T-helper 2 cell treated with Interferon-gamma antibody and Interleukin-4, amounts not matched to agents 100 ng/mL and 5 ng/mL, for 36 hours (primary cell): Measurements from ENCODE around the gene MYL6. TPM values are rescaled to one million over a fixed set of nuclear protein-coding genes. Genes with fewer than 3 reads are reported as not detected.
"Not testable (repeated sequence)": the region's sequence is repeated elsewhere in the genome, so short reads cannot be mapped to it uniquely, and the experiment has no call there.

Experiments used
- intact Hi-C: fragments of 100-400 bp; cut with micrococcal nuclease; formaldehyde crosslinking; loops from one replicate; pipeline ENCODE4 v1.15.1; 2023
- total RNA-seq: library from RNA; stranded (reverse); gene quantifications from 2 replicates; pipeline ENCODE4 v1.2.3, GENCODE V29; 2022

Gene MYL6
- total RNA-seq, 1 donor from 2014 or later = 1,617 TPM

- intact Hi-C loops = loop anchor here (1.0 to 10.0 kb wide), 2 partner anchors 31 to 143 kb away; partner anchors contain the start of gene RPS26
Observed at GRCh38 chr12:56188131-56188777, 30.1 kb downstream of the MYL6 start.

DNA sequence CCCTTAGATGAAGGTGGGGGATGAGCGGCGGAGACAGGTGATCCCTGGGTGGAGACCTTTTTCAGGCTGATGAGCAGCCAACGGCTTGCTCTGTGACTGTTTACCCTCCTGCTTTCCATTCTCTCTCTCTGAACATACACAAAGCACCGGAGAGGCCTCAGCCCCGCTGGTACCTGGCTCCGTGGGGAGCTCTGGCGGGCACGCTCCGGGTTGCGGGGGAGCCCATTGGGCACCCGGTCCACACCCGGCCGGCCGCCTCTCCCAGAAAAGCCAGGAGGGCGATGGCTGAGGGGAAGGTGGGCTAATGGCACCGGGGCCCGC, 30.6 kb downstream of the MYL6 start:
- intact Hi-C loops = loop anchor here (1.0 to 10.0 kb wide), 4 partner anchors 31 to 144 kb away; partner anchors contain the start of genes RPS26 and ZC3H10

GRCh38 chr12:56189099-56189917, 31.1 kb downstream of the MYL6 start, which contains the start of gene SMARCC2:
TSS of gene SMARCC2 (minus strand) at chr12:56189483. CDS start at chr12:56189461, 22 bp downstream.
- intact Hi-C loops = loop anchor here (1.0 to 10.0 kb wide), 3 partner anchors 63 to 145 kb away; partner anchors contain the start of genes RPS26 and ZC3H10

DNA sequence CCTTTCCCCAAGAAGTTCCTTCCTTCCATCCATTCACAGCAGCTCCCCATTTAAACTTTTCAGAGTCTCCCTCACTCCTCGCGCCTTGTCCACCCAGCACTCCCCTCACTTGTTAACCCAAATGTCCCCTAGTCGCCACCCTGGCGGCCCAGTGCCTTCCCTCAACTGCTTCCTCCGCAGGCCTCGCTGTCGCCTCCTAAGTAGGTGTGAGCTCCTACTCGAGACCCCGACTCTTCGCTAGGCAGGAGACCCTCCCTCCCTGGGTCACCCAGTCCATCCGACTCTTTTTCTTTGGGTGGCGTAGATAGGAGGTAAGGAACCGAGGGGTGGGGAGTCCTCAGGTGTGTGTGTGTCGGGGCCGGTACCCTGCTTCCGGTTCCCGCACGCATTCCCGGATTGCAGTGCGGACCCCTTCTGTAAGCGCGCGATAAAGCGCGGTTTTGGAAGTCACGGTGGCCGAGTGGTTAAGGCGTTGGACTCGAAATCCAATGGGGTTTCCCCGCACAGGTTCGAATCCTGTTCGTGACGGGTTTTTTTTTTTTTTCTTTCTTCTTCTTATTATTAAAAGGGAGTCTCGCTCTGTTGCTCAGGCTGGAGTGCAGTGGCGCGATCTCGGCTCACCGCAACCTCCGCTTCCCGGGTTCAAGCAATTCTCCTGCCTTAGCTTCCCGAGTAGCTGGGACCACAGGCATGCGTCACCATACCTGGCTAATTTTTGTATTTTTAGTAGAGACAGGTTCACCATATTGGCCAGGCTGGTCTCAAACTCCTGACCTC, 31.9 kb downstream of the MYL6 start:
- intact Hi-C loops = loop anchor here (1.0 to 10.0 kb wide), 3 partner anchors 64 to 145 kb away; partner anchors contain the start of genes RPS26 and ZC3H10

GRCh38 chr12:56190695-56191155, 32.6 kb downstream of the MYL6 start:
- intact Hi-C loops = no loop called here

DNA sequence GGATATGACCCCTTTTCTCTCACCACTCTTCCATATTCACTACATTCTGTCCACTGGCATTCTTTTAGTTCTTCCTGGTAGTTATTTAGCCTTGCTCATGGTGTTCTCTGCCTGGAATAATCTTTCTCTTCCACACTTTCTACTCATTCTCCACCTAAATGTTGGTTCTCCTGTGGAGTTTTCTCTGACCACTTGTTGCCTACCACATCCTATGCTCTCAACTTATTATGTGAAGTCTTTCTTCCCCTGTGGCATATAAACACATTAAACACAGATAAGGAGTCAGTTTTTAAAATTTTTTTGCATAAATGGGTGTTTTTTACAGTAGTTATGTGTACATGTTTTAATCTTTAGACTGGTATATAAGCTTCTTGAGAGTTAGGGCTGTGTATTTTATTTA, 34.4 kb downstream of the MYL6 start:
- intact Hi-C loops = loop anchor here (2.0 kb wide), 2 partner anchors 28 to 74 kb away; partner anchors contain the start of genes COQ10A and RNF41

- intact Hi-C loops = loop anchor here (1.0 to 2.0 kb wide), 5 partner anchors 28 to 271 kb away; partner anchors contain the start of genes ANKRD52, COQ10A, NABP2 and RNF41
Observed at GRCh38 chr12:56193025-56193578, 34.9 kb downstream of the MYL6 start.

GRCh38 chr12:56196818-56197550, 38.8 kb downstream of the MYL6 start:
- intact Hi-C loops = not testable (repeated sequence)

DNA sequence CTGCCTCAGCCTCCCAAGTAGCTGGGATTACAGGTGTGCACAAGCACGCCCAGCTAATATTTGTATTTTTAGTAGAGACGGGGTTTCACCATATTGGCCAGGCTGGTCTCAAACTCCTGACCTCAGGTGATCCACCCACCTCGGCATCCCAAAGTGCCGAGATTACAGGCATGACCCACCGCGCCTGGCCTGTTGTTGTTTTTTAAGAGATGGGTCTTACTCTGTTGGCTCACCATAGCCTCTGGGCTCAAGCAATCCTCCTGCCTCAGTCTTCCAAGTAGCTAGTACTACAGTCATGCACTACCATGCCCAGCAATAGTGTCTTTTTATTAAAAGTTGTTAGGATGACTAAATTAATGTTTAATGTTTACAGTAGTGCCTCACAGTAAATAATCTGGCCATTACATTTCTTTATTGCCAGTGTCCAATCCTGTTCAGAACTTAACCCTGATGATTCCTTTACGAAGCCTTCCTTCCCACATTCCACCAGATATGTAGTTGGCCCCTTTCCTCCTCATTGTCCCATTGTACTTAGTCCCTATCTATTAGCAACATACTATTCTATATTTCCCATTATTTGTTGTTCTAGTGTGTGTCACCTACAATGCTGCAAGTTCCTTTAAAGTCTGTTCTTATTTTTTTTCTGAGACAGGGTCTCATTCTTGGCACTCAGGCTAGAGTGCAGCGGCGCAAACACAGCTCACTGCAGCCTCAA, 39.9 kb downstream of the MYL6 start:
- intact Hi-C loops = no loop called here

DNA sequence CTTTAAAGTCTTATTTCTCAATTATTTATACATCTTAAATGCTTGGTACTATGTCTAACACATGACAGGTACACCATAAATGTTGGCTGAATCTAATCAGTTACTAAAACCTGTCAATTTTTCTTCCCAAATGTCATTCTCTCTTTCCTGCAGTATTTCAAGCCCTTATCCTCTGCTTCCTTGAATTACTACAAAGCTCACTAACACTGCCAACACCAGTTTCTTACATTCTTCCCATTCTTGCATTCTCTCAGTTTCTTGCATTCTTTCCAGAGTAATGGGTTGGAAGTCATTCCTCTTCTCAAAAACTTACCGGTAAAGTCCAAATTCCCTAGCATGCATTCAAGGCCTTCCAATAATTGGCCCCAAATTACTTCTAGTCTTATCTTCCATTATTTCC, 40.7 kb downstream of the MYL6 start:
- intact Hi-C loops = no loop called here

DNA sequence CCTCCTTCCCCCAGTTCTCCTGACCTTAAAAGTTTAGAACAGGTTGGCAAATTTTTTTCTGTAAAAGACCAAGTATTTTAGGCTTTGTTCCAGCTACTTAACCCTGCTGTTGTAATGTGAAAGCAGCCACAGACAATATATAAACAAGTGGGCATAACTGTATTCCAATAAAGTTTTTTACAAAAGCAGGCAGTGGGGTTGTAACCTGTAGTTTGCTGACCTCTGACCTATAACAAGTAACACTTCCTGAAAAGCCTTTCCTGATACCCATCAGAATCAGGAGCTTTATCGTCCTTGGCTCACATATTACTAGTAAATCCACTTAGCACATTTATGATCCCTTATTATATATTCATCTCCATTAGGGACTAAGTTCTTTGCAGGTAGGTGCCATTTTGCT, 44.2 kb downstream of the MYL6 start:
- intact Hi-C loops = no loop called here

DNA sequence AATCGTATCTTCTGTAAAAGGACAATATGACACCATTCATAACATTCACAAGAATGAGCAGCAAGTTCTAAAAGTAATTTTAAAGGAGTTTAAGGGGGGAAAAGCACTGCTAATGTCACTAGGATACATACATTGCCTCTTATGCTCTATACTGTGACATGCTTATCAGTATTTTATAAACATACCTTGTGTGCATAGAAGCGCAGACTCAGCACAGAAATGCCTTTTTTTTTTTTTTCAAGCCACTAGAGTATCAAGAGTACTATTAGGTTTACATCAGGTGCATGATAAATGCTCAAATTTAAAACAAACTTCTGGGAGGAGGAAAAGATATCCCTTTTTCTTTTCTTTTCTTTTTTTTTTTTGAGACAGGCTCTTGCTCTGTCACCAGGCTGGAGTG, 44.7 kb downstream of the MYL6 start:
- intact Hi-C loops = no loop called here

GRCh38 chr12:56204275-56204674, 46.1 kb downstream of the MYL6 start:
- intact Hi-C loops = no loop called here

- intact Hi-C loops = loop anchor here (5.0 kb wide), 1 partner anchor 257 kb away; no protein-coding TSS in a partner anchor
Observed at GRCh38 chr12:56205445-56205844, 47.3 kb downstream of the MYL6 start.

DNA sequence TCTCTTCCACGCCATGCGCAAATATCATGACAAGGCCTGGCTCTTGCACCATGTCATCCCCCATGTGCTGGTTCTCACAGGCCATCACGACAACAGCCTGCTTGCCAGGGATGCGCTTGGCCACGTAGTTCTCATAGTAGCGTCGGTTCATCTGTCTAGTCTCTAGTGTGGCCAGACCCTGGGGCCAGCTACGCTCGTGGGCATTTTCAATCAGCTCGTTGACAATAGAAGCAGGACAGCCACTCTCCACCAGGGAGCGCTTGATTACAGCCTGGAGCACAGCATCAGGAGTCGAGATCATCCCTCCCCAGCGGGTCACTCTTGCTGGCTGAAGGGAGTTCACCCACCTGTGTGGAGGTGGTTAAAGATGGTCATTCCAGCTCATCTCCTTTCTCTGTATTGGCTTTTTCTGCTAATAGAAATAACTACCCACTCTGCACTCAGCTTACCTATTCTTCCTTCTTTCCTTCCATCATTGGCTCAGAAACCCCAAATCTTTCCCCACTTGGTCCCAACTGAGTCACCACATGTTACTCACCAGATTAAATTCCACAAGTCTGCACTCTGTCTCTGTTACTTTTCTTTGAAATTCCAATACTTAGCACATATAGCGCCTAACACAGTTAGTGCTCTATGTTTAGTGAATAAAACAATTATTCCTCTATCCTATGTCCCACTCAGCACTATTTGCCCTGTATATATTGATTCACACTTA, 48.5 kb downstream of the MYL6 start:
- intact Hi-C loops = loop anchor here (5.0 kb wide), 1 partner anchor 256 kb away; no protein-coding TSS in a partner anchor

DNA sequence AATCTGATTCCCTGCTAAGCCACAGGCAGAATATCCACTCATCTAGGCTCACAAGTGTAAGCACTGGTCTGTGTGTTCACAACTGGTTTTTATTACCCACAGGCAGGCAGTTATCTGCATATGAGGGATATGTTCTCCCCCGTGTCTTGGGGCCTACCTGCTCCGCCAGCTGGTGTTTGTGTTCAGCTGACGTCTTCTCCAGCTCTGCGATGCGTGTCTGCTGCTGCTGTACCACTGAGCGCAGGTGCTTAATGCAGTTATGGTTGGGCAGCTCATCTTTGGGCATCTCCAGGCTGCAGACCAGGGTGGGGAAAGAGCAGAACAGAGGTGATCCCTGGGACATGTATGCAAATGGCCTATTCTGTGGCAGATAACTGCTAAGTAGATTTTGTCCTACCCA, 49.8 kb downstream of the MYL6 start:
- intact Hi-C loops = loop anchor here (5.0 kb wide), 1 partner anchor 254 kb away; no protein-coding TSS in a partner anchor
